Breast epithelium (tissue), 3 donors: ENCODE results near the gene FAM120A.

ENCODE experiments used
- POLR2A ChIP-seq: fragments of 450-650 bp; IDR thresholded peaks from one replicate; pipeline ENCODE4 v1.6.1; 2016; ENCODE audit warnings: antibody characterized with exemption, mild to moderate bottlenecking, moderate library complexity
- POLR2AphosphoS5 ChIP-seq, 3 donors: sonication (generic); formaldehyde crosslinking; IDR thresholded peaks; one replicate each; pipeline ENCODE4 v1.6.1; 2017; ENCODE audit warnings: antibody characterized with exemption in 3 of 3
- TF ChIP-seq, protein P1 (sequence below), 3 donors: fragments of 450-650 bp; IDR thresholded peaks; one replicate each; pipeline ENCODE4 v1.5.1; 2016 to 2017; ENCODE audit warnings: antibody characterized with exemption in 3 of 3, mild to moderate bottlenecking in 3 of 3, moderate library complexity in 3 of 3

DNA sequence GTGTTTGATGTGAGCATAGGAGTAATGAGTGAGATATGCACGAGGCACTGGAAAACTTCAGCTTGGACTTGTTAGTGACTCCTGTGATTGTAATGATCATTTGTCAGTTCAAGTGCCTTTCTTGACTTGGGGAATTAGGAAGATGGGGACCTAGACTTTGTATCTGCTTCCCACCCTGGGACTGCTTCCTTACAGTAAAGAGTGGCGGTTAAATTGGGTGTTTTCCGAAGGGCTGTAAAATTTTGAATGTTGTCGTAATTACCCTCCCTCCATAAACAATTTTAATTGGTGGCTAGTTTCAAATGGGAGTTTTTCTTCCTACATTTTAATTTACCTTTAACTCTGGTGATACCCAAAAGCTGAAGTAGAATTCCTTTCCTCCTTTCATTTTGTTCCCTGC lies 25.4 kb downstream of the FAM120A start:
- no peak for TF ChIP-seq POLR2AphosphoS5 (IDR thresholded peaks at IDR 0.05)
- TF ChIP-seq, protein P1, sequence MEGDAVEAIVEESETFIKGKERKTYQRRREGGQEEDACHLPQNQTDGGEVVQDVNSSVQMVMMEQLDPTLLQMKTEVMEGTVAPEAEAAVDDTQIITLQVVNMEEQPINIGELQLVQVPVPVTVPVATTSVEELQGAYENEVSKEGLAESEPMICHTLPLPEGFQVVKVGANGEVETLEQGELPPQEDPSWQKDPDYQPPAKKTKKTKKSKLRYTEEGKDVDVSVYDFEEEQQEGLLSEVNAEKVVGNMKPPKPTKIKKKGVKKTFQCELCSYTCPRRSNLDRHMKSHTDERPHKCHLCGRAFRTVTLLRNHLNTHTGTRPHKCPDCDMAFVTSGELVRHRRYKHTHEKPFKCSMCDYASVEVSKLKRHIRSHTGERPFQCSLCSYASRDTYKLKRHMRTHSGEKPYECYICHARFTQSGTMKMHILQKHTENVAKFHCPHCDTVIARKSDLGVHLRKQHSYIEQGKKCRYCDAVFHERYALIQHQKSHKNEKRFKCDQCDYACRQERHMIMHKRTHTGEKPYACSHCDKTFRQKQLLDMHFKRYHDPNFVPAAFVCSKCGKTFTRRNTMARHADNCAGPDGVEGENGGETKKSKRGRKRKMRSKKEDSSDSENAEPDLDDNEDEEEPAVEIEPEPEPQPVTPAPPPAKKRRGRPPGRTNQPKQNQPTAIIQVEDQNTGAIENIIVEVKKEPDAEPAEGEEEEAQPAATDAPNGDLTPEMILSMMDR (IDR thresholded peaks at IDR 0.05) = no peak
- no peak for TF ChIP-seq POLR2A
